GM12878 (cell line): ENCODE results near the gene BMERB1. TPM values are rescaled to one million over a fixed set of nuclear protein-coding genes. Genes with fewer than 3 reads are reported as not detected.

Experiments
- ATAC-seq: fragments of 200-7000 bp; cut with Tn5 transposase; 3 replicates; pipeline ENCODE4 v1.9.1; 2020; ENCODE audit warnings: mild to moderate bottlenecking, moderate library complexity
- BruUV-seq: library from RNA; stranded (reverse); fragments of 400-500 nt; replicated peaks from 2 replicates; lab custom pipeline; 2021; lab: Mats Ljungman, UMichigan
- CTCF ChIA-PET: fragments of 300-600 bp; sonication (Branson Sonifier 250); formaldehyde crosslinking; extraction: SDS; loops from one replicate; lab custom pipeline; 2021; ENCODE audit warnings: inconsistent platforms; lab: Yijun Ruan, JAX
- POLR2A ChIA-PET: fragments of 350-600 bp; formaldehyde crosslinking; extraction: SDS; loops from one replicate; lab custom pipeline; 2021; ENCODE audit warnings: inconsistent platforms; lab: Charles Lee
- RAD21 ChIA-PET: fragments of 300-600 bp; sonication (Branson Sonifier 250); formaldehyde crosslinking; loops from one replicate; lab custom pipeline; 2023; ENCODE audit warnings: antibody characterized with exemption; ENCODE audit not compliant: unreplicated experiment; lab: Charles Lee
- SMC1A ChIA-PET: fragments of 300-600 bp; sonication (Branson Sonifier 250); formaldehyde crosslinking; loops from one replicate; lab custom pipeline; 2023; ENCODE audit not compliant: unreplicated experiment, uncharacterized antibody; lab: Charles Lee
- DNase-seq: peaks from one replicate; pipeline ENCODE4 v3.0.0-alpha.2; 2011; ENCODE audit warnings: low read depth, low spot score
- FAIRE-seq: peaks from 3 replicates; lab custom pipeline; 2011; peaks lifted over from hg19 to GRCh38; lab: Jason Lieb, UNC
- H2AFZ ChIP-seq: 2 replicates; pipeline ENCODE4 v1.6.0; 2011; ENCODE audit warnings: low read depth, low read length, control low read depth; ENCODE audit not compliant: control insufficient read depth
- H3K27ac ChIP-seq: 2 replicates; pipeline ENCODE4 v1.5.1; 2011; ENCODE audit warnings: control low read depth; ENCODE audit not compliant: control insufficient read depth, insufficient read depth
- H3K27me3 ChIP-seq, 2 experiments: replicated peaks in 1 of 2; 2 replicates each; pipeline versions ENCODE4 v1.6.0 to v1.6.1; 2011; ENCODE audit warnings: low read length in 1 of 2; ENCODE audit not compliant: control insufficient read depth in 2 of 2, insufficient read depth in 2 of 2
- H3K36me3 ChIP-seq, 2 experiments: 2 replicates each; pipeline ENCODE4 v1.5.1; 2011; ENCODE audit warnings: low read length in 1 of 2; ENCODE audit not compliant: control insufficient read depth in 2 of 2, insufficient read depth in 2 of 2
- H3K4me1 ChIP-seq: 2 replicates; pipeline ENCODE4 v1.6.1; 2011; ENCODE audit warnings: mild to moderate bottlenecking, low read length, moderate library complexity, mixed read lengths; ENCODE audit not compliant: control insufficient read depth, insufficient read depth
- H3K4me2 ChIP-seq: 2 replicates; pipeline ENCODE4 v1.6.0; 2011; ENCODE audit warnings: control low read depth; ENCODE audit not compliant: control insufficient read depth, insufficient read depth
- H3K4me3 ChIP-seq: fragments of 200-600 bp; sonication (generic); 2 replicates; pipeline ENCODE4 v1.5.1; 2016
- H3K79me2 ChIP-seq: 2 replicates; pipeline ENCODE4 v1.6.0; 2011; ENCODE audit warnings: low read length; ENCODE audit not compliant: control insufficient read depth, insufficient read depth
- H3K9ac ChIP-seq: 2 replicates; pipeline ENCODE4 v1.8.0; 2011; ENCODE audit warnings: low read length, control low read depth, mixed read lengths; ENCODE audit not compliant: control insufficient read depth, insufficient read depth
- H3K9me3 ChIP-seq: replicated peaks from 3 replicates; pipeline ENCODE4 v1.5.1; 2011; ENCODE audit warnings: mild to moderate bottlenecking, low read length; ENCODE audit not compliant: control insufficient read depth, insufficient read depth
- H4K20me1 ChIP-seq: 2 replicates; pipeline ENCODE4 v1.6.0; 2011; ENCODE audit not compliant: control insufficient read depth, insufficient read depth
- BCLAF1 ChIP-seq: fragments of 450-650 bp; IDR thresholded peaks from 2 replicates; pipeline ENCODE4 v1.6.1; 2017; ENCODE audit warnings: antibody characterized with exemption, mild to moderate bottlenecking, moderate library complexity
- EED ChIP-seq: sonication (generic); IDR thresholded peaks from 2 replicates; pipeline ENCODE4 v1.6.1; 2016; ENCODE audit warnings: antibody characterized with exemption, low read depth
- FOS ChIP-seq: IDR thresholded peaks from 3 replicates; pipeline ENCODE4 v1.6.1; 2011; ENCODE audit warnings: borderline replicate concordance; ENCODE audit not compliant: insufficient read length; ENCODE audit errors: extremely low read depth
- FOXM1 ChIP-seq: IDR thresholded peaks from 2 replicates; pipeline ENCODE4 v1.6.1; 2012; ENCODE audit warnings: low read depth, mild to moderate bottlenecking, inconsistent platforms, low read length, moderate library complexity
- MAX ChIP-seq: IDR thresholded peaks from 2 replicates; pipeline ENCODE4 v1.6.1; 2012; ENCODE audit warnings: low read depth, low read length, improper control_type of control experiment
- MEF2A ChIP-seq: IDR thresholded peaks from 2 replicates; pipeline ENCODE4 v1.6.1; 2011; ENCODE audit warnings: low read depth, mild to moderate bottlenecking, low read length, moderate library complexity; ENCODE audit not compliant: insufficient read depth
- MTA3 ChIP-seq: IDR thresholded peaks from 2 replicates; pipeline ENCODE4 v1.6.1; 2012; ENCODE audit warnings: low read length, inconsistent platforms, borderline replicate concordance
- NFYB ChIP-seq: IDR thresholded peaks from 2 replicates; pipeline ENCODE4 v1.6.1; 2011; ENCODE audit warnings: low read depth, mild to moderate bottlenecking, low read length, improper control_type of control experiment, moderate library complexity; ENCODE audit not compliant: insufficient read depth
- POU2F2 ChIP-seq: IDR thresholded peaks from 3 replicates; pipeline ENCODE4 v1.6.1; 2011; ENCODE audit warnings: low read depth, mild to moderate bottlenecking, low read length, borderline replicate concordance
- RAD21 ChIP-seq: IDR thresholded peaks from 2 replicates; pipeline ENCODE4 v1.6.1; 2011; ENCODE audit warnings: mild to moderate bottlenecking, low read depth, low read length, moderate library complexity; ENCODE audit not compliant: insufficient read depth
- RFX5 ChIP-seq: IDR thresholded peaks from 2 replicates; pipeline ENCODE4 v1.6.1; 2011; ENCODE audit warnings: low read depth, low read length, improper control_type of control experiment
- SIX5 ChIP-seq: IDR thresholded peaks from 2 replicates; pipeline ENCODE4 v1.6.1; 2011; ENCODE audit warnings: mild to moderate bottlenecking, low read depth, low read length, moderate library complexity; ENCODE audit not compliant: severe bottlenecking
- TCF3 ChIP-seq: IDR thresholded peaks from 2 replicates; pipeline ENCODE4 v1.6.1; 2012; ENCODE audit warnings: low read depth, mild to moderate bottlenecking, low read length, borderline replicate concordance; ENCODE audit not compliant: insufficient read depth
- YY1 ChIP-seq: IDR thresholded peaks from 2 replicates; pipeline ENCODE4 v1.6.1; 2011; ENCODE audit warnings: low read depth, mild to moderate bottlenecking, low read length
- WGBS: methylation state at CpG from one replicate; pipeline ENCODE4 v1.1.6; 2016; ENCODE audit warnings: low lambda C conversion rate; ENCODE audit not compliant: insufficient replicate concordance, insufficient coverage; ENCODE audit errors: missing lambda C conversion rate; 5-methylcytosine and 5-hydroxymethylcytosine counted together
- in situ Hi-C: fragments of 300-500 bp; cut with MboI; formaldehyde crosslinking; loops from 9 replicates; pipeline ENCODE4 v1.14.3; 2018; ENCODE audit warnings: mixed read lengths
- intact Hi-C: fragments of 100-400 bp; cut with micrococcal nuclease; formaldehyde crosslinking; loops from one replicate; pipeline ENCODE4 v1.14.2; 2022; ENCODE audit not compliant: unreplicated experiment
- polyA plus RNA-seq, 11 experiments: library from polyadenylated mRNA; depleted of rRNA in 4 of 11; unstranded in 6 of 11; stranded (reverse) in 5 of 11; fragments of >200 nt; fragmentation: Nextera tagmentation in 4 of 11; fragmentation: Illumina TruSeq in 1 of 11; extraction: Ambion mirVana in 4 of 11; extraction: Trizol in 1 of 11; gene quantifications; 1 replicate in 1 of 11; 2 replicates in 10 of 11; pipeline versions ENCODE4 v1.2.1 to v1.2.3, GENCODE V29; 2011 to 2016; ENCODE audit warnings: inconsistent platforms in 2 of 11, missing spikeins in 2 of 11, low read depth in 1 of 11
- total RNA-seq, 4 experiments: library from RNA; depleted of rRNA in 3 of 4; stranded (reverse); fragments of >200 nt in 3 of 4; fragmentation: Illumina TruSeq in 1 of 4; extraction: Trizol in 1 of 4; gene quantifications; 2 replicates each; pipeline versions ENCODE4 v1.2.1 to v1.2.3, GENCODE V29; 2013 to 2021
- TF ChIP-seq, protein P1 (sequence below): fragments of 450-650 bp; IDR thresholded peaks from 2 replicates; pipeline ENCODE4 v1.6.1; 2017; ENCODE audit warnings: mild to moderate bottlenecking
- TF ChIP-seq, protein P2 (sequence below): fragments of 450-650 bp; IDR thresholded peaks from 2 replicates; pipeline ENCODE4 v1.6.1; 2016; ENCODE audit warnings: mild to moderate bottlenecking, moderate library complexity, borderline replicate concordance

Gene BMERB1
- total and polyA plus RNA-seq, 10 of the 15 experiments (the other 5 are each of a cell fraction or from before 2014, with no cell fraction given), result 0.05 to 0.68 (median 0.34) TPM

- H3K9me3 ChIP-seq, result peaks cover 3% of the 10 kb centered on the region; the same call in 1 of the 3 replicates
- BruUV-seq, result no TSS peak
- in situ Hi-C loops, result loop anchor here (25.0 kb wide), 1 partner anchor 756 kb away; no protein-coding TSS in a partner anchor
- no peaks in the 10 kb centered on the region for H3K36me3 ChIP-seq
- POLR2A ChIA-PET, result no interaction called here
- DNase-seq (no peak), ATAC-seq (no peak), FAIRE-seq (no peak)
- WGBS, result 62% methylated on average over 5 of the region's 5 CpGs
- no peak overlapping the region for H3K9ac ChIP-seq
- no peaks in the 10 kb centered on the region for H3K79me2 ChIP-seq
- SMC1A ChIA-PET, result interaction anchor here (1.0 to 1.4 kb wide), 2 partner anchors 9 to 14 kb away, joined by 3 read pairs; no protein-coding TSS in a partner anchor
- no peak overlapping the region for H2AFZ ChIP-seq
- CTCF ChIA-PET, result no interaction called here
- no peak overlapping the region for H3K4me3 ChIP-seq
- intact Hi-C loops, result no loop called here
- no peaks in the 10 kb centered on the region for H3K4me1 ChIP-seq
- no peaks in the 10 kb centered on the region for H4K20me1 ChIP-seq
- no peaks in the 10 kb centered on the region for H3K27me3 ChIP-seq
- no peak overlapping the region for H3K4me2 ChIP-seq
- RAD21 ChIA-PET, result no interaction called here
- H3K27ac ChIP-seq, result no peak overlapping the region
- TF ChIP-seq MEF2A, result no peak
- TF ChIP-seq YY1, result no peak
- TF ChIP-seq, protein P1, sequence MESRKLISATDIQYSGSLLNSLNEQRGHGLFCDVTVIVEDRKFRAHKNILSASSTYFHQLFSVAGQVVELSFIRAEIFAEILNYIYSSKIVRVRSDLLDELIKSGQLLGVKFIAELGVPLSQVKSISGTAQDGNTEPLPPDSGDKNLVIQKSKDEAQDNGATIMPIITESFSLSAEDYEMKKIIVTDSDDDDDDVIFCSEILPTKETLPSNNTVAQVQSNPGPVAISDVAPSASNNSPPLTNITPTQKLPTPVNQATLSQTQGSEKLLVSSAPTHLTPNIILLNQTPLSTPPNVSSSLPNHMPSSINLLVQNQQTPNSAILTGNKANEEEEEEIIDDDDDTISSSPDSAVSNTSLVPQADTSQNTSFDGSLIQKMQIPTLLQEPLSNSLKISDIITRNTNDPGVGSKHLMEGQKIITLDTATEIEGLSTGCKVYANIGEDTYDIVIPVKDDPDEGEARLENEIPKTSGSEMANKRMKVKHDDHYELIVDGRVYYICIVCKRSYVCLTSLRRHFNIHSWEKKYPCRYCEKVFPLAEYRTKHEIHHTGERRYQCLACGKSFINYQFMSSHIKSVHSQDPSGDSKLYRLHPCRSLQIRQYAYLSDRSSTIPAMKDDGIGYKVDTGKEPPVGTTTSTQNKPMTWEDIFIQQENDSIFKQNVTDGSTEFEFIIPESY, result no peak
- TF ChIP-seq MAX, result no peak
- no peak for TF ChIP-seq EED
- no peak for TF ChIP-seq FOS
- no peak for TF ChIP-seq RFX5
- TF ChIP-seq BCLAF1, result no peak
- no peak for TF ChIP-seq SIX5
- TF ChIP-seq RAD21, result no peak
- no peak for TF ChIP-seq TCF3
- no peak for TF ChIP-seq POU2F2
- no peak for TF ChIP-seq NFYB
- TF ChIP-seq, protein P2, sequence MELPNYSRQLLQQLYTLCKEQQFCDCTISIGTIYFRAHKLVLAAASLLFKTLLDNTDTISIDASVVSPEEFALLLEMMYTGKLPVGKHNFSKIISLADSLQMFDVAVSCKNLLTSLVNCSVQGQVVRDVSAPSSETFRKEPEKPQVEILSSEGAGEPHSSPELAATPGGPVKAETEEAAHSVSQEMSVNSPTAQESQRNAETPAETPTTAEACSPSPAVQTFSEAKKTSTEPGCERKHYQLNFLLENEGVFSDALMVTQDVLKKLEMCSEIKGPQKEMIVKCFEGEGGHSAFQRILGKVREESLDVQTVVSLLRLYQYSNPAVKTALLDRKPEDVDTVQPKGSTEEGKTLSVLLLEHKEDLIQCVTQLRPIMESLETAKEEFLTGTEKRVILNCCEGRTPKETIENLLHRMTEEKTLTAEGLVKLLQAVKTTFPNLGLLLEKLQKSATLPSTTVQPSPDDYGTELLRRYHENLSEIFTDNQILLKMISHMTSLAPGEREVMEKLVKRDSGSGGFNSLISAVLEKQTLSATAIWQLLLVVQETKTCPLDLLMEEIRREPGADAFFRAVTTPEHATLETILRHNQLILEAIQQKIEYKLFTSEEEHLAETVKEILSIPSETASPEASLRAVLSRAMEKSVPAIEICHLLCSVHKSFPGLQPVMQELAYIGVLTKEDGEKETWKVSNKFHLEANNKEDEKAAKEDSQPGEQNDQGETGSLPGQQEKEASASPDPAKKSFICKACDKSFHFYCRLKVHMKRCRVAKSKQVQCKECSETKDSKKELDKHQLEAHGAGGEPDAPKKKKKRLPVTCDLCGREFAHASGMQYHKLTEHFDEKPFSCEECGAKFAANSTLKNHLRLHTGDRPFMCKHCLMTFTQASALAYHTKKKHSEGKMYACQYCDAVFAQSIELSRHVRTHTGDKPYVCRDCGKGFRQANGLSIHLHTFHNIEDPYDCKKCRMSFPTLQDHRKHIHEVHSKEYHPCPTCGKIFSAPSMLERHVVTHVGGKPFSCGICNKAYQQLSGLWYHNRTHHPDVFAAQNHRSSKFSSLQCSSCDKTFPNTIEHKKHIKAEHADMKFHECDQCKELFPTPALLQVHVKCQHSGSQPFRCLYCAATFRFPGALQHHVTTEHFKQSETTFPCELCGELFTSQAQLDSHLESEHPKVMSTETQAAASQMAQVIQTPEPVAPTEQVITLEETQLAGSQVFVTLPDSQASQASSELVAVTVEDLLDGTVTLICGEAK, result no peak
- no peak for TF ChIP-seq MTA3
- TF ChIP-seq FOXM1, result no peak
Observed at GRCh38 chr16:15567823-15568222, 133.4 kb downstream of the BMERB1 start.
